ENCODE results near the gene RAB31. TPM values are rescaled to one million over a fixed set of nuclear protein-coding genes. Genes with fewer than 3 reads are reported as not detected.

Gene RAB31
- polyA plus RNA-seq, 1 donor from 2014 or later: 16.3 TPM

DNA sequence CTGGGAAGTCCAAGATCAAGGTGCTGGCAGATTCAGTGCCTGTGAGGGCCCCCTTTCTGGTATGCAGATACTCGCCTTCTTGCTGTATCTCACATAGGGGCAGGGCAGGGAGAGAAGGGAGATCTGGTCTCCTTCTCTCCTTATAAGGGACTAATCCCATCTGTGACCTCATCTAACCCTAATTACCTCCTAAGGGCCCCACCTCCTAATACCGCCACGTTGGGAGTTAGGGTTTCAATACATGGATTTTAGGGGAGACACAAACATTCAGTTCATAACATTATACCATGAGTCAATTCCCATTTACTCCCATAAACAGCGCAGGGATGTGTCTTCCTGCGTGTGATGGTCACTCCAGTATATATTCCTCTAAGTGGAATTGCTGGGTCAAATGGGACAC lies 103.9 kb downstream of the RAB31 start:
- H3K9me2 ChIP-seq (ENCODE audit: insufficient read depth, low read length): no peaks in the 10 kb centered on the region
- H2AFZ ChIP-seq (ENCODE audit: low read depth, low read length): no peak overlapping the region
- no peak overlapping the region for H3K4me2 ChIP-seq (ENCODE audit: low read length)
- no peaks in the 10 kb centered on the region for H3K79me2 ChIP-seq (replicated peaks; ENCODE audit: insufficient read depth, low read length)
- no peak overlapping the region for H3K4me3 ChIP-seq (ENCODE audit: low read length)
- no peaks in the 10 kb centered on the region for H3K27me3 ChIP-seq (ENCODE audit: insufficient read depth, low read depth, low read length)
- no peaks in the 10 kb centered on the region for H3F3A ChIP-seq (ENCODE audit: insufficient read depth, low read length, poor library complexity, severe bottlenecking)
- TF ChIP-seq EZH2 (IDR thresholded peaks at IDR 0.05; ENCODE audit: borderline replicate concordance, insufficient read depth, low read length, poor library complexity, severe bottlenecking): no peak
- TF ChIP-seq TAF1 (IDR thresholded peaks at IDR 0.05; ENCODE audit: low read depth): no peak
- no peak for TF ChIP-seq RAD21 (conservative IDR thresholded peaks at IDR 0.05)
- no peak for TF ChIP-seq SMC3 (conservative IDR thresholded peaks at IDR 0.05; ENCODE audit: poor library complexity)
- TF ChIP-seq POLR2AphosphoS5 (IDR thresholded peaks at IDR 0.05): no peak
- no peak for TF ChIP-seq MXI1 (conservative IDR thresholded peaks at IDR 0.05; ENCODE audit: poor library complexity, severe bottlenecking)
- peaks cover 2% of the 10 kb centered on the region for H3K36me3 ChIP-seq (ENCODE audit: insufficient read depth, low read length)
- H3K9me3 ChIP-seq (ENCODE audit: low read length): no peaks in the 10 kb centered on the region
- no peak overlapping the region for H3K27ac ChIP-seq (ENCODE audit: low read length)
- H3K9ac ChIP-seq (ENCODE audit: low read length): no peak overlapping the region
- H4K20me1 ChIP-seq (ENCODE audit: insufficient read depth): no peaks in the 10 kb centered on the region

DNA sequence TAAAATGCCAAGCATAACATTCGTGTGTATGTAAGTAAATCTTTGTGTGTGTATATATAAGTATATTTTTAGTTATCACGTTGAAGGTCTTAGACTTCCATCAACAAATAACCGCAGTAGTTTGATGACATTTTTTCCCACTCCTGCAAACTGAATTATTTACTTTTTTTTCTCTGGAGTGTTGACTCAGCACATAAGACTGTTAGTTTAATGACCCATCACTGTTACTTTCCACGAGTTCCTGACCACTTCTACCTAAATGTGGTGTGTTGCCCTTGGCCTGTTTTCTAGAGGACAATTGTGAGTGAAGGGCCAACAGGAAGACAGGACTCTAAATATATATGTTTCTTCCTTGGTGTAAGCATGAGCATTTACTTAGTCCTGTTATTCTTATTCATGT lies 106.3 kb downstream of the RAB31 start:
- Histone ChIP-seq H4K20me1 (ENCODE audit: insufficient read depth) (no peaks in the 10 kb centered on the region), H3K9me3 (ENCODE audit: low read length) (no peaks in the 10 kb centered on the region), H3K9ac (ENCODE audit: low read length) (no peak overlapping the region), H3K27ac (ENCODE audit: low read length) (no peak overlapping the region), H3F3A (ENCODE audit: insufficient read depth, low read length, poor library complexity, severe bottlenecking) (no peaks in the 10 kb centered on the region), H3K4me2 (ENCODE audit: low read length) (no peak overlapping the region), H2AFZ (ENCODE audit: low read depth, low read length) (no peak overlapping the region), H3K36me3 (ENCODE audit: insufficient read depth, low read length) (peaks cover 5% of the 10 kb centered on the region), H3K27me3 (ENCODE audit: insufficient read depth, low read depth, low read length) (no peaks in the 10 kb centered on the region), H3K79me2 (replicated peaks; ENCODE audit: insufficient read depth, low read length) (no peaks in the 10 kb centered on the region), H3K9me2 (ENCODE audit: insufficient read depth, low read length) (no peaks in the 10 kb centered on the region), H3K4me3 (ENCODE audit: low read length) (no peak overlapping the region)
- TF ChIP-seq, protein P1, sequence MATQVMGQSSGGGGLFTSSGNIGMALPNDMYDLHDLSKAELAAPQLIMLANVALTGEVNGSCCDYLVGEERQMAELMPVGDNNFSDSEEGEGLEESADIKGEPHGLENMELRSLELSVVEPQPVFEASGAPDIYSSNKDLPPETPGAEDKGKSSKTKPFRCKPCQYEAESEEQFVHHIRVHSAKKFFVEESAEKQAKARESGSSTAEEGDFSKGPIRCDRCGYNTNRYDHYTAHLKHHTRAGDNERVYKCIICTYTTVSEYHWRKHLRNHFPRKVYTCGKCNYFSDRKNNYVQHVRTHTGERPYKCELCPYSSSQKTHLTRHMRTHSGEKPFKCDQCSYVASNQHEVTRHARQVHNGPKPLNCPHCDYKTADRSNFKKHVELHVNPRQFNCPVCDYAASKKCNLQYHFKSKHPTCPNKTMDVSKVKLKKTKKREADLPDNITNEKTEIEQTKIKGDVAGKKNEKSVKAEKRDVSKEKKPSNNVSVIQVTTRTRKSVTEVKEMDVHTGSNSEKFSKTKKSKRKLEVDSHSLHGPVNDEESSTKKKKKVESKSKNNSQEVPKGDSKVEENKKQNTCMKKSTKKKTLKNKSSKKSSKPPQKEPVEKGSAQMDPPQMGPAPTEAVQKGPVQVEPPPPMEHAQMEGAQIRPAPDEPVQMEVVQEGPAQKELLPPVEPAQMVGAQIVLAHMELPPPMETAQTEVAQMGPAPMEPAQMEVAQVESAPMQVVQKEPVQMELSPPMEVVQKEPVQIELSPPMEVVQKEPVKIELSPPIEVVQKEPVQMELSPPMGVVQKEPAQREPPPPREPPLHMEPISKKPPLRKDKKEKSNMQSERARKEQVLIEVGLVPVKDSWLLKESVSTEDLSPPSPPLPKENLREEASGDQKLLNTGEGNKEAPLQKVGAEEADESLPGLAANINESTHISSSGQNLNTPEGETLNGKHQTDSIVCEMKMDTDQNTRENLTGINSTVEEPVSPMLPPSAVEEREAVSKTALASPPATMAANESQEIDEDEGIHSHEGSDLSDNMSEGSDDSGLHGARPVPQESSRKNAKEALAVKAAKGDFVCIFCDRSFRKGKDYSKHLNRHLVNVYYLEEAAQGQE (IDR thresholded peaks at IDR 0.05; ENCODE audit: borderline replicate concordance): no peak
- TF ChIP-seq TAF1 (IDR thresholded peaks at IDR 0.05; ENCODE audit: low read depth) (no peak), MXI1 (conservative IDR thresholded peaks at IDR 0.05; ENCODE audit: poor library complexity, severe bottlenecking) (no peak), SMC3 (conservative IDR thresholded peaks at IDR 0.05; ENCODE audit: poor library complexity) (no peak), RAD21 (conservative IDR thresholded peaks at IDR 0.05) (no peak)

DNA sequence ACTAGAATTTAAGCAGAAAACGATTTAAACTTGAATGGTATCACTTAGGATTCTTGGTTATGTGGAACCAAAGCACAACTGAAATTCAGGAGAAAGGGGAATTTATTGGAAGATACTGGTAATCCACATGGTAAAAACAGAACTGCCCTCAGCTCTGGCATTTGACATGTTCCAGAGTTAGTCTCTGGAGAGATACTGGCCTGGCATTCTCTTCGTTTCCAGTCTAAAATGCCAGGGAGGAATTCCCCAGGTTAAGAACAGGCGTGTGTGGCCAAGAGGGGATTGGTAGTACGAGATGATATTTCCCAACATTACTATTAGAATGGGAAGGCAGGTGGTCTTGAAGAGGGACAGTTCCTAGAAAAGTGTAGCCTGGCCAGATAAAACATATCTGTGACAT lies 109.2 kb downstream of the RAB31 start:
- H3K4me2 ChIP-seq (ENCODE audit: low read length): no peak overlapping the region
- H3K27ac ChIP-seq (ENCODE audit: low read length): no peak overlapping the region
- no peaks in the 10 kb centered on the region for H3K9me2 ChIP-seq (ENCODE audit: insufficient read depth, low read length)
- H3K36me3 ChIP-seq (ENCODE audit: insufficient read depth, low read length): peaks cover 5% of the 10 kb centered on the region
- H3K9me3 ChIP-seq (ENCODE audit: low read length): no peaks in the 10 kb centered on the region
- no peaks in the 10 kb centered on the region for H3K27me3 ChIP-seq (ENCODE audit: insufficient read depth, low read depth, low read length)
- no peaks in the 10 kb centered on the region for H3K79me2 ChIP-seq (replicated peaks; ENCODE audit: insufficient read depth, low read length)
- no peak overlapping the region for H3K4me3 ChIP-seq (ENCODE audit: low read length)
- no peak for TF ChIP-seq MXI1 (conservative IDR thresholded peaks at IDR 0.05; ENCODE audit: poor library complexity, severe bottlenecking)
- no peaks in the 10 kb centered on the region for H4K20me1 ChIP-seq (ENCODE audit: insufficient read depth)
- no peaks in the 10 kb centered on the region for H3F3A ChIP-seq (ENCODE audit: insufficient read depth, low read length, poor library complexity, severe bottlenecking)
- no peak overlapping the region for H2AFZ ChIP-seq (ENCODE audit: low read depth, low read length)
- H3K9ac ChIP-seq (ENCODE audit: low read length): no peak overlapping the region

Data from neural cell (in vitro differentiated cells).